ENCODE results near the gene YBX3.

The YBX3 gene

GRCh38 chr12:10669533-10669932, 53.6 kb downstream of the YBX3 start:
- no peak for DNase-seq (ENCODE audit: low spot score)

GRCh38 chr12:10668526-10668925, 54.6 kb downstream of the YBX3 start:
- no peak for DNase-seq (ENCODE audit: low spot score)

GRCh38 chr12:10667581-10667980, 55.5 kb downstream of the YBX3 start:
- DNase-seq (ENCODE audit: low spot score) = no peak

GRCh38 chr12:10664499-10664898, 58.6 kb downstream of the YBX3 start:
- DNase-seq (ENCODE audit: low spot score) = no peak

- no peak for DNase-seq (ENCODE audit: low spot score)
Observed at GRCh38 chr12:10663869-10664268, 59.3 kb downstream of the YBX3 start.

GRCh38 chr12:10661338-10661737, 61.8 kb downstream of the YBX3 start:
- DNase-seq (ENCODE audit: low spot score) = no peak

- no peak for DNase-seq (ENCODE audit: low spot score)
Observed at GRCh38 chr12:10654003-10654402, 69.1 kb downstream of the YBX3 start.

GRCh38 chr12:10652192-10652591, 70.9 kb downstream of the YBX3 start:
- no peak for DNase-seq (ENCODE audit: low spot score)

Measured in COLO829 (cell line).